HEK293 (cell line): ENCODE results near the gene AMBRA1.

Experiments
- BCL11B ChIP-seq: fragments of 450-650 bp; formaldehyde crosslinking; IDR thresholded peaks from 2 replicates; pipeline ENCODE4 v1.5.1; 2016; ENCODE audit warnings: low read depth, missing biosample characterization, missing genetic modification characterization
- CTCF ChIP-seq: fragments of 450-650 bp; formaldehyde crosslinking; IDR thresholded peaks from 2 replicates; pipeline ENCODE4 v1.5.1; 2016; ENCODE audit warnings: missing biosample characterization, missing genetic modification characterization
- ZBTB49 ChIP-seq: fragments of 450-650 bp; formaldehyde crosslinking; IDR thresholded peaks from 2 replicates; pipeline ENCODE4 v1.5.1; 2016; ENCODE audit warnings: missing biosample characterization, missing genetic modification characterization, low read depth
- ZFP3 ChIP-seq: fragments of 450-650 bp; formaldehyde crosslinking; IDR thresholded peaks from 2 replicates; pipeline ENCODE4 v1.5.1; 2016; ENCODE audit warnings: low read depth, missing biosample characterization, missing genetic modification characterization
- ZNF292 ChIP-seq: fragments of 450-650 bp; formaldehyde crosslinking; IDR thresholded peaks from 2 replicates; pipeline ENCODE4 v1.5.1; 2016; ENCODE audit warnings: low read depth, missing biosample characterization, missing genetic modification characterization, borderline replicate concordance
- ZNF302 ChIP-seq: fragments of 450-650 bp; formaldehyde crosslinking; IDR thresholded peaks from 2 replicates; pipeline ENCODE4 v1.5.1; 2016; ENCODE audit warnings: missing biosample characterization, missing genetic modification characterization, low read depth

- no peak for TF ChIP-seq ZNF292 (tag by site-specific recombination)
- no peak for TF ChIP-seq CTCF
- TF ChIP-seq ZFP3: no peak
- no peak for TF ChIP-seq BCL11B (tag by site-specific recombination)
- no peak for TF ChIP-seq ZBTB49 (tag by site-specific recombination)
- TF ChIP-seq ZNF302: no peak
Measured at GRCh38 chr11:46469926-46470325, 123.9 kb downstream of the AMBRA1 start.
